Naive thymus-derived CD4-positive, alpha-beta T cell (primary cell): ENCODE data around the gene DDX50. TPM values are rescaled to one million over a fixed set of nuclear protein-coding genes. Genes with fewer than 3 reads are reported as not detected.
"Not testable (repeated sequence)": the region's sequence is repeated elsewhere in the genome, so short reads cannot be mapped to it uniquely, and the experiment has no call there.

Experiments used
- ATAC-seq: fragments of 150-1000 bp; cut with Tn5 transposase; 2 replicates; pipeline ENCODE4 v1.10.0; 2021; ENCODE audit warnings: mild to moderate bottlenecking, moderate library complexity
- CTCF ChIA-PET: fragments of 350-600 bp; sonication (Branson Sonifier 250); formaldehyde crosslinking; loops from one replicate; lab custom pipeline; 2021; ENCODE audit warnings: antibody characterized with exemption; lab: Charles Lee
- POLR2A ChIA-PET: fragments of 350-600 bp; sonication (Branson Sonifier 250); formaldehyde crosslinking; loops from one replicate; lab custom pipeline; 2021; ENCODE audit warnings: antibody characterized with exemption, inconsistent platforms; lab: Charles Lee
- DNase-seq, 9 donors: peaks; one replicate each; pipeline versions ENCODE4 v3.0.0 to v3.0.0-alpha.2; 2020 to 2022; ENCODE audit warnings: mixed read lengths in 1 of 9
- H3K27ac ChIP-seq: one replicate; pipeline ENCODE4 v1.7.0; 2013; ENCODE audit warnings: mild to moderate bottlenecking, low read depth, low read length, moderate library complexity
- H3K27me3 ChIP-seq, 2 donors: one replicate each; pipeline ENCODE4 v1.7.0; 2013; ENCODE audit warnings: low read length in 2 of 2, mild to moderate bottlenecking in 2 of 2, moderate library complexity in 2 of 2; ENCODE audit not compliant: control insufficient read depth in 2 of 2, insufficient read depth in 2 of 2
- H3K36me3 ChIP-seq, 3 experiments: 1 replicate in 2 of 3; 2 replicates in 1 of 3; pipeline ENCODE4 v1.7.0; 2013; ENCODE audit warnings: low read length in 3 of 3, mild to moderate bottlenecking in 3 of 3, moderate library complexity in 1 of 3; ENCODE audit not compliant: insufficient read depth in 3 of 3, control insufficient read depth in 2 of 3
- H3K4me1 ChIP-seq, 2 donors: one replicate each; pipeline ENCODE4 v1.7.0; 2013; ENCODE audit warnings: low read length in 2 of 2, mild to moderate bottlenecking in 2 of 2, moderate library complexity in 1 of 2; ENCODE audit not compliant: control insufficient read depth in 2 of 2, insufficient read depth in 2 of 2
- H3K4me3 ChIP-seq: 2 replicates; pipeline ENCODE4 v1.7.0; 2013; ENCODE audit warnings: mild to moderate bottlenecking, low read length
- H3K9me3 ChIP-seq, 3 experiments: 1 replicate in 2 of 3; 2 replicates in 1 of 3; pipeline ENCODE4 v1.7.0; 2013; ENCODE audit warnings: low read length in 3 of 3; ENCODE audit not compliant: control insufficient read depth in 2 of 3
- H3K27ac Mint-ChIP-seq, 9 donors: one replicate each; pipeline ENCODE4 v1.8.0; 2020 to 2022; ENCODE audit warnings: mixed read lengths in 9 of 9, mild to moderate bottlenecking in 8 of 9, moderate library complexity in 5 of 9, inconsistent platforms in 2 of 9
- H3K27me3 Mint-ChIP-seq, 5 donors: one replicate each; pipeline ENCODE4 v1.8.0; 2021 to 2022; ENCODE audit warnings: mixed read lengths in 5 of 5, mild to moderate bottlenecking in 1 of 5
- H3K36me3 Mint-ChIP-seq, 5 donors: one replicate each; pipeline ENCODE4 v1.8.0; 2020 to 2022; ENCODE audit warnings: mixed read lengths in 5 of 5, mild to moderate bottlenecking in 3 of 5, inconsistent platforms in 1 of 5
- H3K4me1 Mint-ChIP-seq, 7 donors: one replicate each; pipeline ENCODE4 v1.8.0; 2020 to 2022; ENCODE audit warnings: mixed read lengths in 7 of 7, mild to moderate bottlenecking in 3 of 7, inconsistent platforms in 1 of 7
- H3K4me3 Mint-ChIP-seq, 10 donors: one replicate each; pipeline ENCODE4 v1.8.0; 2020 to 2022; ENCODE audit warnings: mild to moderate bottlenecking in 10 of 10, mixed read lengths in 10 of 10, moderate library complexity in 6 of 10, inconsistent platforms in 2 of 10
- H3K9me3 Mint-ChIP-seq, 11 donors: one replicate each; pipeline ENCODE4 v1.8.0; 2020 to 2022; ENCODE audit warnings: mixed read lengths in 11 of 11, mild to moderate bottlenecking in 4 of 11, inconsistent platforms in 1 of 11, moderate library complexity in 1 of 11
- intact Hi-C, 2 donors: fragments of 100-400 bp; cut with micrococcal nuclease; formaldehyde crosslinking; loops; one replicate each; pipeline ENCODE4 v1.15.1; 2023
- polyA plus RNA-seq, 2 donors: library from polyadenylated mRNA; unstranded; fragments of 300-500 nt; fragmentation: Illumina TruSeq; gene quantifications; one replicate each; pipeline ENCODE4 v1.2.3, GENCODE V29; 2021
- total RNA-seq, 6 experiments: library from RNA in 5 of 6; stranded (reverse) in 5 of 6; gene quantifications; 1 replicate in 5 of 6; 2 replicates in 1 of 6; pipeline ENCODE4 v1.2.3 and lab custom pipeline; 2021 to 2026

DDX50 gene
- total and polyA plus RNA-seq, 7 experiments from 2014 or later = 28.3 to 49.3 (median 41.6) TPM

GRCh38 chr10:68929888-68930287, 28.8 kb downstream of the DDX50 start:
- H3K27ac ChIP-seq, H3K4me1 ChIP-seq, H3K9me3 ChIP-seq, H3K27me3 Mint-ChIP-seq, H3K27me3 ChIP-seq, H3K4me3 Mint-ChIP-seq, POLR2A ChIA-PET, ATAC-seq, intact Hi-C loops, DNase-seq, H3K4me3 ChIP-seq, CTCF ChIA-PET, H3K9me3 Mint-ChIP-seq, H3K27ac Mint-ChIP-seq, H3K4me1 Mint-ChIP-seq: not testable (repeated sequence)
- peaks cover 7 to 33% (median 20%) of the 10 kb centered on the region in 5 donors for H3K36me3 Mint-ChIP-seq
- H3K36me3 ChIP-seq = peaks cover 0 to 38% (median 0%) of the 10 kb centered on the region in 3 experiments

- H3K4me1 ChIP-seq, H3K27me3 Mint-ChIP-seq, H3K9me3 ChIP-seq, H3K27ac ChIP-seq, H3K27me3 ChIP-seq, DNase-seq, H3K4me1 Mint-ChIP-seq, H3K27ac Mint-ChIP-seq, ATAC-seq, H3K4me3 ChIP-seq, H3K4me3 Mint-ChIP-seq, POLR2A ChIA-PET, H3K9me3 Mint-ChIP-seq, intact Hi-C loops: not testable (repeated sequence)
- H3K36me3 ChIP-seq = peaks cover 0 to 33% (median 4%) of the 10 kb centered on the region in 3 experiments
- peaks cover 7 to 35% (median 22%) of the 10 kb centered on the region in 5 donors for H3K36me3 Mint-ChIP-seq
- CTCF ChIA-PET = interaction anchor here (0.6 kb wide), 1 partner anchor 10 kb away, joined by 3 read pairs; no protein-coding TSS in a partner anchor
These were observed 31.7 kb downstream of the DDX50 start for GRCh38 chr10:68932860-68933259.

- H3K27me3 ChIP-seq = no peaks in the 10 kb centered on the region
- Mint-ChIP-seq H3K4me1 (peaks cover 4 to 16% (median 7%) of the 10 kb centered on the region in 7 donors), H3K9me3 (no peaks in the 10 kb centered on the region), H3K27ac (peak overlapping the region in 1 of 9 donors; percentile 32), H3K27me3 (no peaks in the 10 kb centered on the region), H3K36me3 (peaks cover 3 to 39% (median 26%) of the 10 kb centered on the region in 5 donors), H3K4me3 (no peak overlapping the region)
- intact Hi-C loops = no loop called here
- POLR2A ChIA-PET = no interaction called here
- H3K4me3 ChIP-seq = no peak overlapping the region
- no peaks in the 10 kb centered on the region for H3K9me3 ChIP-seq
- H3K27ac ChIP-seq = no peak overlapping the region
- H3K36me3 ChIP-seq = peaks cover 4 to 52% (median 5%) of the 10 kb centered on the region in 3 experiments
- DNase-seq (no peak), ATAC-seq (no peak)
- CTCF ChIA-PET = no interaction called here
- H3K4me1 ChIP-seq = no peaks in the 10 kb centered on the region
These were observed 33.9 kb downstream of the DDX50 start for GRCh38 chr10:68934994-68935393.

GRCh38 chr10:68938117-68938516, 37.0 kb downstream of the DDX50 start:
- Histone ChIP-seq H3K4me1 (no peaks in the 10 kb centered on the region), H3K36me3 (peaks cover 4 to 45% (median 10%) of the 10 kb centered on the region in 3 experiments), H3K27me3 (no peaks in the 10 kb centered on the region), H3K9me3 (no peaks in the 10 kb centered on the region), H3K27ac (no peak overlapping the region), H3K4me3 (no peak overlapping the region)
- no peak for DNase-seq
- H3K4me1 Mint-ChIP-seq = peaks cover 0 to 9% (median 5%) of the 10 kb centered on the region in 7 donors
- peak overlapping the region in 2 of 9 donors; percentile 40 to 64 for H3K27ac Mint-ChIP-seq
- H3K4me3 Mint-ChIP-seq = no peak overlapping the region
- ATAC-seq = no peak
- ChIA-PET POLR2A (interaction anchor here (0.7 kb wide), 1 partner anchor 220 kb away, joined by 3 read pairs; no protein-coding TSS in a partner anchor), CTCF (no interaction called here)
- intact Hi-C loops = no loop called here
- H3K27me3 Mint-ChIP-seq = no peaks in the 10 kb centered on the region
- no peaks in the 10 kb centered on the region for H3K9me3 Mint-ChIP-seq
- H3K36me3 Mint-ChIP-seq = peaks cover 3 to 28% (median 17%) of the 10 kb centered on the region in 5 donors

- no peaks in the 10 kb centered on the region for H3K27me3 ChIP-seq
- Mint-ChIP-seq H3K36me3 (peaks cover 3 to 28% (median 17%) of the 10 kb centered on the region in 5 donors), H3K9me3 (no peaks in the 10 kb centered on the region), H3K4me3 (no peak overlapping the region), H3K27ac (peak overlapping the region in 2 of 9 donors; percentile 40 to 64), H3K27me3 (no peaks in the 10 kb centered on the region), H3K4me1 (peaks cover 0 to 9% (median 5%) of the 10 kb centered on the region in 7 donors)
- ChIA-PET POLR2A (no interaction called here), CTCF (no interaction called here)
- no peaks in the 10 kb centered on the region for H3K9me3 ChIP-seq
- no peaks in the 10 kb centered on the region for H3K4me1 ChIP-seq
- peaks cover 4 to 52% (median 10%) of the 10 kb centered on the region in 3 experiments for H3K36me3 ChIP-seq
- no peak overlapping the region for H3K4me3 ChIP-seq
- DNase-seq (no peak), ATAC-seq (no peak)
- no peak overlapping the region for H3K27ac ChIP-seq
- intact Hi-C loops = no loop called here
These were observed 37.8 kb downstream of the DDX50 start for GRCh38 chr10:68938884-68939283.

GRCh38 chr10:68940917-68941316, 39.8 kb downstream of the DDX50 start:
- H3K27me3 Mint-ChIP-seq, H3K27me3 ChIP-seq, H3K4me1 Mint-ChIP-seq, intact Hi-C loops, H3K27ac ChIP-seq, H3K9me3 ChIP-seq, H3K4me3 Mint-ChIP-seq, ATAC-seq, H3K9me3 Mint-ChIP-seq, POLR2A ChIA-PET, DNase-seq, H3K4me1 ChIP-seq, H3K4me3 ChIP-seq, CTCF ChIA-PET: not testable (repeated sequence)
- Mint-ChIP-seq H3K27ac (peak overlapping the region in 1 of 9 donors; percentile 71), H3K36me3 (peaks cover 3 to 28% (median 17%) of the 10 kb centered on the region in 5 donors)
- peaks cover 4 to 54% (median 10%) of the 10 kb centered on the region in 3 experiments for H3K36me3 ChIP-seq

- intact Hi-C loops = loop anchor here in 1 of 2 donors (10.0 kb wide), 1 partner anchor 1066 kb away; the partner anchor contains the start of gene SIRT1
- Histone ChIP-seq H3K4me1 (no peaks in the 10 kb centered on the region), H3K9me3 (no peaks in the 10 kb centered on the region), H3K36me3 (peaks cover 6 to 35% (median 7%) of the 10 kb centered on the region in 3 experiments), H3K4me3 (no peak overlapping the region), H3K27ac (no peak overlapping the region), H3K27me3 (no peaks in the 10 kb centered on the region)
- Mint-ChIP-seq H3K4me3 (no peak overlapping the region), H3K27me3 (no peaks in the 10 kb centered on the region), H3K36me3 (peaks cover 3 to 17% (median 9%) of the 10 kb centered on the region in 5 donors), H3K27ac (no peak overlapping the region), H3K9me3 (no peaks in the 10 kb centered on the region), H3K4me1 (peaks cover 0 to 8% (median 3%) of the 10 kb centered on the region in 7 donors)
- ATAC-seq = no peak
- DNase-seq = no peak
- ChIA-PET CTCF (no interaction called here), POLR2A (interaction anchor here (0.5 kb wide), 1 partner anchor 9 kb away, joined by 3 read pairs; no protein-coding TSS in a partner anchor)
These were observed 49.5 kb downstream of the DDX50 start for GRCh38 chr10:68950598-68950997.
